ENCODE results near the gene IGF2R.
"Not testable (repeated sequence)": the region's sequence is repeated elsewhere in the genome, so short reads cannot be mapped to it uniquely, and the experiment has no call there.

Gene IGF2R, protein sequence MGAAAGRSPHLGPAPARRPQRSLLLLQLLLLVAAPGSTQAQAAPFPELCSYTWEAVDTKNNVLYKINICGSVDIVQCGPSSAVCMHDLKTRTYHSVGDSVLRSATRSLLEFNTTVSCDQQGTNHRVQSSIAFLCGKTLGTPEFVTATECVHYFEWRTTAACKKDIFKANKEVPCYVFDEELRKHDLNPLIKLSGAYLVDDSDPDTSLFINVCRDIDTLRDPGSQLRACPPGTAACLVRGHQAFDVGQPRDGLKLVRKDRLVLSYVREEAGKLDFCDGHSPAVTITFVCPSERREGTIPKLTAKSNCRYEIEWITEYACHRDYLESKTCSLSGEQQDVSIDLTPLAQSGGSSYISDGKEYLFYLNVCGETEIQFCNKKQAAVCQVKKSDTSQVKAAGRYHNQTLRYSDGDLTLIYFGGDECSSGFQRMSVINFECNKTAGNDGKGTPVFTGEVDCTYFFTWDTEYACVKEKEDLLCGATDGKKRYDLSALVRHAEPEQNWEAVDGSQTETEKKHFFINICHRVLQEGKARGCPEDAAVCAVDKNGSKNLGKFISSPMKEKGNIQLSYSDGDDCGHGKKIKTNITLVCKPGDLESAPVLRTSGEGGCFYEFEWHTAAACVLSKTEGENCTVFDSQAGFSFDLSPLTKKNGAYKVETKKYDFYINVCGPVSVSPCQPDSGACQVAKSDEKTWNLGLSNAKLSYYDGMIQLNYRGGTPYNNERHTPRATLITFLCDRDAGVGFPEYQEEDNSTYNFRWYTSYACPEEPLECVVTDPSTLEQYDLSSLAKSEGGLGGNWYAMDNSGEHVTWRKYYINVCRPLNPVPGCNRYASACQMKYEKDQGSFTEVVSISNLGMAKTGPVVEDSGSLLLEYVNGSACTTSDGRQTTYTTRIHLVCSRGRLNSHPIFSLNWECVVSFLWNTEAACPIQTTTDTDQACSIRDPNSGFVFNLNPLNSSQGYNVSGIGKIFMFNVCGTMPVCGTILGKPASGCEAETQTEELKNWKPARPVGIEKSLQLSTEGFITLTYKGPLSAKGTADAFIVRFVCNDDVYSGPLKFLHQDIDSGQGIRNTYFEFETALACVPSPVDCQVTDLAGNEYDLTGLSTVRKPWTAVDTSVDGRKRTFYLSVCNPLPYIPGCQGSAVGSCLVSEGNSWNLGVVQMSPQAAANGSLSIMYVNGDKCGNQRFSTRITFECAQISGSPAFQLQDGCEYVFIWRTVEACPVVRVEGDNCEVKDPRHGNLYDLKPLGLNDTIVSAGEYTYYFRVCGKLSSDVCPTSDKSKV (N-terminal part only)

DNA sequence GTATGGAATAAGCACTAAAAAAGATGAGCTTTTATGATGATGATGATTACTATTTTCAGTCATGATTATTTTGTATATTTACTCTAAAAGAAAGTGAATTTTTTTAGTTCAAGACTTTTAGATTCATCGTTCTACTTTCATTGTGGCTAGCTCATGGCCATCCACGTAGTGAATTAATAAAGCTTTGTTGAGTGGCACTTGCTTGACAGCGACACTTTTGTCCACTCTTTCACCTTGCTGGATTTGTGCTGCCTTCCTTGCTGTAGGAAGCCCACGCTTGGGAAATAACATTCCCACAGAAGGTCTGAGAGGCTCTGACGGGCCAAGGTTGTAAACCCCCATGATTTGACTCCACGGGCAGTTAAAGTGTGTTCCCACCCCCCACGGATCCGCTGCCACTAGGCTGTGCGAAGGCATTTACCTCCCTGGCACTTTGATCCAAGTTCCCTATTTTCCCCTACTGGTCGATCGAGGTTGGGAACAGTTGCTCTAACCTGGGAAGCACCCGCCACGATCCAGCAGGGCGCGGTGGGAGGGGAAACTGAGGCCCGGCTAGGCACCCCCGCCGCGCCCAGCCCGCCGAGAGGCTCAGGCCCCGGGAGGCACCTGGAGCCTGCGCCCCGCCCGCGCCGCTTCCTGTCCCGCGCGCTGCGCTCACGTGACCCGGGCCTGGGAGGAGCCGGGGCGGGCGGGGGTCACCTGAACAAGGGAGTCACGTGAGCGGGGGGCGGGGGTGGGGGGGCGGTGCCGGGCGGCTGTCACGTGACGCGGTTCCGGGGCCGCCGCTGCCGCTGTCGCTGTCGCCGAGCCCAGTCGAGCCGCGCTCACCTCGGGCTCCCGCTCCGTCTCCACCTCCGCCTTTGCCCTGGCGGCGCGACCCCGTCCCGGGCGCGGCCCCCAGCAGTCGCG is at the start of gene IGF2R:
IGF2R (plus strand) TSS at position 788 of the 909 bp plus-strand sequence. CDS start 165 bp downstream, outside the sequence.
- peak; percentile 96 for DNase-seq

DNA sequence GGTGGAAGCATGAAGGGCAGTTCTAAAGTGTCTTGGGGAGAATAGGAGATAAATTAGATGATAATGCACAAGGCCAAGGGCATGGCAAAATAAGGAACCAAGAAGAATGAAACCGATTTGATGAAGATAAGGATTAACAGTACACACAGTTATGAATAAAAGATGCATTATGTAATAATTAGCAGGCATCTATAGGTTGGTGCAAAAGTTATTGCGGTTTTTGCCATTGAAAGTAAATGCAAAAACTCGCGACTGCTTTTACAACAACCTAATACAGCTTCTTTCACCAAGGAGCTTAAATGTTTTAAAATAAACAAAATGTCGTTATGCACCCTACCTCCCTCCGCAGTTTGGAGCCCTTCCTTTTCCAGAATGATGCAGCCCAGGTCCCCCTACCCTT is 49.1 kb upstream of the IGF2R start:
- DNase-seq = no peak

DNA sequence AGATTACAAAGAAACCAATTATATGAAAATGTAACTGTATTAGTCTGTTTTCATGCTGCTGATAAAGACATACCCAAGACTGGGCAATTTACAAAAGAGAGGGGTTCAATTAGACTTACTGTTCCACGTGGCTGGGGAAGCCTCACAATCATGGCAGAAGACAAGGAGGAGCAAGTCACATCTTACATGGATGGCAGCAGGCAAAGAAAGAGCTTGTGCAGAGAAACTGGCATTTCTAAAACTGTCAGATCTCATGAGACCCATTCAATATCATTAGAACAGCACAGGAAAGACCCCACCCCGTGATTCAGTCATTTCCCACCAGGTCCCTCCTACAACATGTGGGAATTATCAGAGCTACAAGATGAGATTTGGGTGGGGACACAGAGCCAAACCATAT is 44.7 kb upstream of the IGF2R start:
- DNase-seq = not testable (repeated sequence)

DNA sequence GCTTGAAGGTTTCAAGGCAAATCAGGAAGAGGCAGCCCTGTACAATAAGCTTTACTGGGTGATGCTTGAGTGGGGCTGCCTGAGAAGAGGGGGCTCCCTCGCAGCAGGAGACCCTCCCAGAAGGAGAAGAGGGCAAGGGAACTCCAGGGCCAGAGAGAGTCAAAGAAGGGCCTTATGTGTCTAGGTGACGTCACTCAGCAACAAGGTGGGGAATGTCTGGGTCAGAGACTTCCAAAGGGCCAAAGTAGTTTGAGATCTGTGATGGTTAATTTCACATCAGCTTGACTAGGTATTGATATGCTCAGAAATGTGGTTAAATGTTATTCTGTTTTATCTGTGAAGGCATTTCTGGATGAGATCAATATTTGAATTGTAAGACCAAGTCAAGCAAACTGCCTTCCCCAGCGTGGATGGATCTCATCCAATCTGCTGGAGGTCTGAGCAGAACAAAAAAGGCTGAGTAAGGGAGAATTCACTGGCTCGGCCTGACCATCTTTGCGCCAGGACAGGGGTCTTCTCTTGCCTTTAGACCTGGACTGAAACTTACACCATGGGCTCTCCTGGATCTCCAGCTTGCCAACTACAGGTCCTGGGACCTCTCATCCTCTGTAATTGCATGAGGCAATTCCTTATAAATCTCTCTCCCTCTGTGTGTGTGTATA is 42.2 kb upstream of the IGF2R start:
- no peak for DNase-seq

DNA sequence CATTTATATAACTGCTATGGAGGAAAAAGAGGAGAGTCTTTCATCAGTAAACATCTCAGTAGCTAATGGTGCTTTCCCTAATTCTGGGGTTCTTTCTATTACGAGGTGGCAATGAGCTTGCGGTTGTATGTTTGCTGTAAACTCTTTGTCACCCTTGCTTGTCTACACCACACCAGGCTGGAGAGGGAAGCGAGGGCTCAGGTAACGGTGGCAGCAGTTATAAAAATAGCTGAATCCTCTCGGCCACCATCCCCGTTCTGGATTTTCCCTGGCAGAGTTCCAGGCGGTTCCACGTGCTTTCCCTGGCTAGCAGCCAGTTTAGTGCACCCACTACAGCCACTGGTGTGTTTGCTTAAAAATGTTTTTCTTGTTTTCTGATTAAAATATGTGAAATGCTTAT is 39.1 kb upstream of the IGF2R start:
- peak; percentile 15 for DNase-seq

DNA sequence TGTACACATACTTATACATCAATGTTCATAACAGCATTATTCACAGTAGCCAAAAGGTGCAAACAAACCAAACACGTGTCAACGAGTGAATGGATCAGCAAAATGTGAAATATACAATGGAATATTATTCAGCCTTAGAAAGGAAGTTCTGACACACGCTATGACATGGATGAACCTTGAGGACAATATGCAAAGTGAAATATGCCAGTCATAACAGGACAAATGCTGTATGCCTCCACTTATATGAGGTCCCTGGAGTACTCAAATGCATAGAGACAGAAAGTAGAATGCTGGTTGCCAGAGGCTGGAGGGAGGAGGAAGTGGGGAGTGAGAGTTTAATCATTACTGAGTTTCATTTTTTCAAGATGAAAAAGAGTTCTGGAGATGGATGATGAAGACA is 37.8 kb upstream of the IGF2R start:
- peak; percentile 17 for DNase-seq

DNA sequence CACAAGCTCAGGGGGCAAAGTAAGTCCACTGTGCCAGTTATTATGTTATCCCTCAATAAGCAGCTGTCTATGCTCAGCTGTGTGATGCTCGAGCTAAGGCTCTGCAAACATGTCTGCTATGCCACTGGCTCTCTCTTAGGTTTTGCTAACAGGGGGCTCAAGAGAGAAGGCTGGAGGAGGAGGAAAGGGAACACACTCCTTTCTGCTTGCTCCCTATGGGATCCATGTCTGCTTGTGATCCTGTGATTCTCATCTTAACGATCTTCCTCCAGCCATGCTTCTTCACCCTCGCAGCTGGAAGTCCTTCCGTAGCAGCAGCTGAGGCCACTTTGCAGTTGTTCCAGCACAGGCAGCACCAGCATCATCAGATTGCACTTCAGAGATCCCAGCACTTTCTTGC is 37.0 kb upstream of the IGF2R start:
- no peak for DNase-seq

DNA sequence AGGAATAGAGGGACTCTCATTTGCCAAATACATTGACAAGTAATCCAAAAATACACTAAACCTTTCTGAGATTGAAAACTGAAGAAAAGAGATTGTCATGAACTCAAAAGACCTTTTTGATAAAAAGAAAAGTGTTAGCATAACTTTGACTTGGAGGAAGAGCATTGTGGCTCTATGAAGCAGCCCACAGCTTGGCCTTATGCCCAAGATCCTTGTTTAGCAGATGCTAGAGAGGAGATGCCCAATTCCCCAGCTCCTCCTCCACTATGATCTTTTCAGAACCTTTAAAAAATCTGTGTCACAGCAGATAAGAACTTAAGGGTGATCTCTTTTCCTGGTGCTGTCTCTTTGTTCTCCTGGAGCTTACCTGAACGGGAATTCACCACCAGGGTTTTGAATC is 35.8 kb upstream of the IGF2R start:
- no peak for DNase-seq

DNA sequence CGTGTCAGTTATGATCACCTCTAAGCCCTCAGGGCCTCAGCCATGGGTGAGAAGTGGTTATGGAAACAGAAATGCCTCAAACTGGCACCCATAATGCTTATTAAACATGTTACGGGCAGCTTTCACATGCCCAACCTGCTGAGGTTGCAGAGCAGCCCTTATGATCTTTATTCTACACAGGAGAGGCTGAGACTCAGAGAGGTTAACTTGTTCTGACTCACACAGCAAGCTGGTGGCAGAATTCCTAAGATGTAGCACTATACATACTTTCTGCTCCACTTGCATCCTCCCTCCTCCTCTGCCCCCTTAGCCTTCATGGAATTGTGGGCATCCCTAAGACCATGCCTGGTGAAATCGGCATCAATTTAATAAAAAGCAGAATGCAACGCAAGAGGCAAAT is 34.7 kb upstream of the IGF2R start:
- no peak for DNase-seq

DNA sequence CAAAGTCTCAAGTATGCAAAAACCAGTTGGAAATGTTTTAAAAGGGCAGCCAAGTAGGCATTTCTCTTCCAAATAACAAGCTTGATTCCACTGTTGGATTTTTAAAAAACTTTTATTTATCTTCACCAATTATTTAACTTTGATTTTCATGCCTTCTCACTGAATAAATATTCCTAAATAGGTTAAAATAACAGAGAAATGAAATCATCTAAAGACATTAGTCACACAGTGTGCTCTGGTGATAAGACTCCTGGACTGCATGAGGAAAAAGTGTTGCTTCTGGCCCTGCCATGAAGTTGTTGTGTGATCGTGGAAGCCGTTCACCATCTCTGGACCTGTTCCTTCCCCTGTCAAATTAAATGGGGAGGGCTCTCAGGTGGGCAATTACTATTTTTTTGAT is 33.8 kb upstream of the IGF2R start:
- no peak for DNase-seq

DNA sequence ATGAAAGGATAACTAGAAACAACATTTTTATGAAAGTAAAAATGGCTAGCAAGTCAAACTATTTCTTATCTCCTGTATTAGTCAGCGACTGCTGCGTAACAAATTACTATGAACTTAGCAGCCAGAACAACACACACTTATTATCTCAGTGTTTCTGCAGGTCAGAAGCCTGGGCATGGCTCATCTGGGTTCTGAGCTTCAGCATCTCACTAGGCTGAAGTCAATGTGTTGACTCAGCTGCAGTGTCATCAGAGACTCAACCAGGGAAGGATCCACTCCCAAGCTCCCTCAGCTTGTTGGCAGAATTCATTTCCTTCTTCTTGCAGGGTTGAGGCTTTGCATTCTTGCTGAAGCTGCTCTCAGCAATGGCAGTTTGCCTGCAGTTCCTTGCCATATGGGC is 33.2 kb upstream of the IGF2R start:
- DNase-seq = no peak

DNA sequence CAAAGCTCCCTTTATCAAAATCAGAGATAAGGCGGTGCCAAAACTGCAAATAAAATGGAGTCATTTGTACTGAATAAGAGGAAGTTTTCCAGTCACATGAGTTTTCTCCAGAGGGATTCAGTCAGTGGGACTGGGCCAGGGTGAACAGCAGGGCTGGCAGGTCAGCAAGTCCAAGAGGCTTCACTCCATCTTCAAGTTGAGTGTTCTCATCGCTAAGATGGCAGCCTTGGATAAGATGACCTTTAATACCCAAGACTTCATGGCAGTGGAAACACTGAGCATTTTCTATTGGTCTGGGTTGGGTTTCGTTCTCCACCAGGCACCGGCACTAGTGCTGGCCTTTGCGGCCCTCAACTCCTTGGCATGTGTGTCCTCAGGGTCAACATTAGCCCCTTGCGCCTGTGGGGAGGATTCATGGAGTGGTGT is 29.3 kb upstream of the IGF2R start:
- DNase-seq = no peak

DNA sequence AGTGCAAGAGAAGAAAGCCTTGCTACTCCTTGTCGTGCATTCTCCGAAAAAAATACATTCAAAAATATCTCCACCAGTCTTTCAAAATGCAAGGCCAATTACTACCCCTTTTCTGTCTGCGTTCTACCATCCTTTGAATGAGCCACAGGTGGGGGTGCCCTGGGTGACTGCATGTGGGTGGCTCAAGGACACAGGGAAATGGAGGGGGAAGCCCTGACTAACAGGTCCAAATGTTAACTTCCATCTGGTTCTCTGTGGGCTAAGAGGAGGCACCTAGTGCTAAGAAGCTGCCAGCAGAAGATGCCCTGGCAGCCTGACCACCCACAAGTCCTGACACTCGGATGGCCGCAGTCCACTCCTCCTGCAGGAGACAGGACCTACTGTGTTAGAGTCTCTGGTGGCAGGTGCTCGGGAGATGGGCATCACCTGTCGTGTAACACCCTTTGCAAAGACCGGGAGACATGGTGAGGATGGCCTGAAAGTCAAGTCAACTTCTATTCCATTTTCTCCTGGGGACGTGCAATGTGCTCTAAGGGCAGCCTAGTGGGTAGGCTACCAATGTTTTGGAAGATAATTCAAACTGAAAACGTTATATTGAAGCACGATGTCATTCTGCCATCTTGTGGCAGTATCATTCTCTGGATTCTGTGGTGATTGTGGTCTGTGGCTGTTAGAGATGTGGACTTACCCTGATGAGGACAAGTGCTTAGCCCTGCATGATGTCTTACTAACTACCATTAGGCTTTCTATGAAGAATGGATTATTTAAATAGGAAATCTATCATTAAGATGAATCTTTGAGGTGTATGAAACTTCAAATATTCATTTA is 27.4 kb upstream of the IGF2R start:
- no peak for DNase-seq

DNA sequence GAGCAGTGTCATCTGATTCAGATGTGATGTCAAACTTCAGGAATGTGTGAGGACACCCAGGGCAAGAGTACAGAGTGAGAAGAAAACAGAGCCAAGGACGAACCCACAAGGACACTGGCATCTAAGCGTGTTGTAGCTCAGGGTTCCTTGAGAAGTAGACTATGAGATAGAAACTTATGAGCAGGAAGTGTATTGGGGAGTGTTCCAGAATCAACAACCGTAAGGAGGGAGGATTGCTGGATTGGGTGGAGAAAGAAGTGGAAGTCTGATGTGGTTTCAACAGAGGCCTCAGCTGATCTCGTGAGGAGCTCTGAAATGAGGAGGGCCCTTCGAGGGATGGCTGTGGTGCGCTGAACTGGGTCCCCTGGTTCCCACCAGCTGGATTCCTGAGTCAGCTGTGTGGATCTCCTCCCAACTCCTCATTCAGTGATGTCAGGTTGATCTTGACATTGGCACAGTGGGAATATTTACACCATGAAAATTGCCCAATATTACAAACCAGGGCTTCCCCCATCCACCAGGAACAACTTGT is 25.7 kb upstream of the IGF2R start:
- no peak for DNase-seq

DNA sequence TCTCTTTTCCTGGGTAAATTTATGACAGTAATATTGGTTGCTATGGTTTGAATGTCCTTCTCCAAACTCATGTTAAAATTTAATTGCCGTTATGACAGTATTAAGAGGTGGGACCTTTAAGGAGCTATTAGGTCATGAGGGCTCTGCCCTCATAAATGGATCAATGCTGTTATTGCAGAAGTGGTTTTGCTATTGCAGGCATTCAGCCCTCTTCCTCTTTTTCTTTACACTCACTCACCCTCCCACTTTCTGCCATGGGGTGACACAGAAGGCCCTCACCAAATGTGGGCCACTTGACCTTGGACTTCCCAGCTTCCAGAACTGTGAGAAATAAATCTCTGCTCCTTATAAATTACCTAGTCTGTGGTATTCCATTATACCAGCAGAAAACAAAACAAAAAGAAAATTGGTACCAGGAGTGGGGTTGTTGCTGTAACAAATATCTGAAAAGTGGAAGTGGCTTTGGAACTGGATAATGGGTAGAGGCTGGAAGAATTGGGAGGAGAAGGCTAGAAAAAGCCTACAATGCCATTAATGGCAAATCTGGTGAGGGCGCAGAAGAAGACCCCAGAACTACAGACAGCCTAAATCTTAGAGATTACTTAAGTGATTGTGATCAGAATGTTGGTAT is 24.8 kb upstream of the IGF2R start:
- DNase-seq = no peak

DNA sequence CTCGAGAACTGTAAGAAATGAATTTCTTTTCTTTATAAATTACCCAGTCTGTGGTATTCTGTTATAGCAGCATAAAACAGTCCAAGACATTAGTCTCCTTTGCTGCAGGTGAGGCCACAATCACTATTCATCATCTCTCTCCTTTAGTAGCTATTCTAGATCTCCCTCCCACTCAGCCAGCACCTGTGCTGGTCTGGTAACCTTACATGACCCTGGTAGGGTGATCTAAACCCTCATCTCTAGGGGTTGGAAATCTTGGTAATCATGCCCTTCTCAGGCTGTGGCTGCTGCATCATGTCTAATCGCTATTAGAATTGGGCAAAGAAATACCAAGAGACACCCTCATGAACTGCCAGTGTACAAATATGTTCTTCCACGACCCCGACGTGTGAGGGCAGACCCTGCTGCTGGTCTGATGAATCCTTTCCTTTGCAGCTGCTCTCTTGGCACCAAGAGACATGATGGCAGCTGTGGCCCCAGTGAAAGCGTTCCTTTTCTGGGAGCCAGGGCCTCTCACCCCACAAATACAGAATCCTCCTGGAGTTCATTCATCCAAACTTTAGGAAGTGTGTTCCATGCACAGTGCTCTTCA is 23.0 kb upstream of the IGF2R start:
- no peak for DNase-seq

DNA sequence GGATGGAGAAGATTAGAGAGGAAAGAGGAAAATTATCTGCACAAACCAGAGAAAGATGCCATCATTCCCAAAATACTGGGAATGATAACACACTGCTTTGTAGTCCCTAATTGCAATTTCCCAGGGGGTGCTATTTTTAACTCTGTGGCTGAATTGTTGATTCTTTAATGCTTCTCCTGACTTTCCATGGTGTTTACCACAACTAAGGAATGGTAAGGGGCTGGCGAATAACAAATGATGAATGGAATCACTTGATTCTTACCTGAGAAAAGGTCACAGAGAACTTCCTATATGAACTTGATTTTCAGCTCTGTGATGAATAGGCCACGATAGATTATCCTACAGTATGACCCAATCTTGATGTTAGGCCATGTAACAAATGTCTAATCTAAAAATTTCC is 22.0 kb upstream of the IGF2R start:
- DNase-seq = no peak

DNA sequence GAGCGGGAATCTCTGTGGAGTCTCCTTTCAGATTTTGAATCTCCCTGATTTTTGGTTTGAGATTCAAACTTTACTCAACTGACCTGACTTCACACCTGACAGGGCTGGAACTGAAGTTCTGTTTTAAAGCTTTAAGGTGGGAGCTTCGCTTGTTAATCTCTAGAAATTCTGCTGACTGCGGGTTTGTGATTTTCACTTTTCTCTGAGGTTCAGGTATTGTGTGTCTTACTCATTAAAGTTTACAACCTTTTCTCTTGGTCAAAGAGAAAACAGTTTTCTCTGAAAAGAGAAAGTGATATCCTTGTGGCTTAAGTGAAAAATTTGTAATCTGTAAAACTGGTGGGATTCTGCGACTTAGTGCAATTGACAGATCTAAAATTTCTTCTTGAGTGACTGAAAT is 20.7 kb upstream of the IGF2R start:
- no peak for DNase-seq

DNA sequence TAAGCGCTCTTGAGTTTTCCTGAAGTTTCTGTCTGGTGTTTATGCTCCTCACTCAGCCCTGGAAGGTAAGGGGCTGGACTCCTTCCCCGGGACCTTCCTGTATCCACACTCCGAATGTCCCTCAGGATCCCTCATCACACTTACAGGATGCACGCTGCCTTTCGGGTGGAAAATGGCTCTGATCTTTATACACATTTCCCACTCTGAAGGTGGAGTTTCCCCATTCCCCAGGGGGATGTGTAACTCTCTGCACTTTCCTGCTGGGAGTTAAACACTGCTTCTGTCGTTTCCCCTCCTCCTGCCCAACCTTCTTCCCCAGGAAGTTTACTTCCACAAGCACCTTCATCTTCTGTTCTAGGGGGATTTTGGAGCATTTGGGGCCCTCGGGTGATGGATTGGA is 17.1 kb upstream of the IGF2R start:
- DNase-seq = no peak

Measured in activated naive CD4-positive, alpha-beta T cell treated with anti-CD3 and anti-CD28 coated beads, Interleukin-2, amount 50 U/mL, for 16 hours (primary cell).